A673 (cell line): ENCODE results near the gene ITPA. TPM values are rescaled to one million over a fixed set of nuclear protein-coding genes. Genes with fewer than 3 reads are reported as not detected.
"Not testable (repeated sequence)": the region's sequence is repeated elsewhere in the genome, so short reads cannot be mapped to it uniquely, and the experiment has no call there.

Experiments used
- BruUV-seq: library from RNA; stranded (reverse); fragments of 400-500 nt; replicated peaks from 2 replicates; lab custom pipeline; 2021; lab: Mats Ljungman, UMichigan
- CTCF ChIA-PET: fragments of 300-600 bp; sonication (Branson Sonifier 250); formaldehyde crosslinking; loops from one replicate; lab custom pipeline; 2022; ENCODE audit warnings: antibody characterized with exemption; lab: Charles Lee
- POLR2A ChIA-PET: fragments of 300-600 bp; sonication (Branson Sonifier 250); formaldehyde crosslinking; loops from one replicate; lab custom pipeline; 2022; ENCODE audit warnings: antibody characterized with exemption; ENCODE audit not compliant: low non-redundant PET; lab: Charles Lee
- DNase-seq: peaks from one replicate; pipeline ENCODE4 v3.0.0-alpha.2; 2015; ENCODE audit warnings: low spot score
- H3K27ac ChIP-seq: fragments of 200-600 bp; sonication (generic); 2 replicates; pipeline ENCODE4 v1.5.1; 2016; ENCODE audit warnings: mixed run types, low read depth, mild to moderate bottlenecking, mixed read lengths, antibody characterized with exemption, low read length; ENCODE audit not compliant: poor library complexity, severe bottlenecking
- H3K27me3 ChIP-seq: fragments of 200-600 bp; sonication (generic); replicated peaks from 2 replicates; pipeline ENCODE4 v1.6.1; 2017; ENCODE audit warnings: mixed run types, low read depth, mild to moderate bottlenecking, mixed read lengths, antibody characterized with exemption, low read length; ENCODE audit not compliant: insufficient read depth, poor library complexity
- H3K36me3 ChIP-seq: fragments of 200-600 bp; sonication (generic); 2 replicates; pipeline ENCODE4 v1.6.1; 2016; ENCODE audit warnings: mixed run types, mild to moderate bottlenecking, mixed read lengths, antibody characterized with exemption, low read length; ENCODE audit not compliant: insufficient read depth, poor library complexity, severe bottlenecking
- H3K4me1 ChIP-seq: fragments of 200-600 bp; sonication (generic); 2 replicates; pipeline ENCODE4 v1.6.1; 2017; ENCODE audit warnings: mixed run types, mild to moderate bottlenecking, mixed read lengths, antibody characterized with exemption, low read length; ENCODE audit not compliant: insufficient read depth, poor library complexity, severe bottlenecking
- H3K4me3 ChIP-seq: fragments of 200-600 bp; sonication (generic); 2 replicates; pipeline ENCODE4 v1.5.1; 2016; ENCODE audit warnings: low read depth, mixed run types, mild to moderate bottlenecking, mixed read lengths, low read length; ENCODE audit not compliant: poor library complexity, severe bottlenecking
- H3K9me3 ChIP-seq: fragments of 200-600 bp; sonication (generic); 2 replicates; pipeline ENCODE4 v1.6.1; 2016; ENCODE audit warnings: mixed run types, low read depth, mild to moderate bottlenecking, mixed read lengths, antibody characterized with exemption, low read length; ENCODE audit not compliant: poor library complexity, severe bottlenecking
- CTCF ChIP-seq: fragments of 300-800, 200-600 bp; sonication (generic); conservative IDR thresholded peaks from 2 replicates; pipeline ENCODE4 v1.5.1; 2017; ENCODE audit warnings: low read depth, mild to moderate bottlenecking, antibody characterized with exemption, low read length, moderate library complexity, mixed read lengths
- EZH2 ChIP-seq: fragments of 200-600 bp; sonication (generic); IDR thresholded peaks from 2 replicates; pipeline ENCODE4 v1.6.1; 2017; ENCODE audit warnings: borderline replicate concordance, low read depth, mild to moderate bottlenecking, mixed read lengths, antibody characterized with exemption, low read length; ENCODE audit not compliant: poor library complexity, severe bottlenecking
- intact Hi-C: fragments of 100-400 bp; cut with micrococcal nuclease; formaldehyde crosslinking; loops from one replicate; pipeline ENCODE4 v1.10.0; 2022; ENCODE audit not compliant: unreplicated experiment
- total RNA-seq: library from RNA; stranded (reverse); gene quantifications from 2 replicates; pipeline ENCODE4 v1.2.3, GENCODE V29; 2021

ITPA gene
- total RNA-seq, 1 experiment from 2014 or later = 81.3 TPM

- DNase-seq = no peak
- intact Hi-C loops = no loop called here
- no peaks in the 10 kb centered on the region for H3K4me1 ChIP-seq
- BruUV-seq = no TSS peak
- CTCF ChIA-PET = no interaction called here
- H3K27ac ChIP-seq = no peak overlapping the region
- TF ChIP-seq EZH2 (no peak), CTCF (no peak)
- no peaks in the 10 kb centered on the region for H3K27me3 ChIP-seq
- POLR2A ChIA-PET = no interaction called here
- H3K36me3 ChIP-seq = no peaks in the 10 kb centered on the region
- H3K9me3 ChIP-seq = no peaks in the 10 kb centered on the region
- no peak overlapping the region for H3K4me3 ChIP-seq
These were observed 28.0 kb upstream of the ITPA start for GRCh38 chr20:3181270-3181669.

- DNase-seq, H3K36me3 ChIP-seq, CTCF ChIA-PET, H3K4me1 ChIP-seq, intact Hi-C loops, H3K27me3 ChIP-seq, H3K9me3 ChIP-seq, H3K27ac ChIP-seq, BruUV-seq, POLR2A ChIA-PET, H3K4me3 ChIP-seq: not testable (repeated sequence)
These were observed 26.9 kb upstream of the ITPA start for GRCh38 chr20:3182429-3182828.

GRCh38 chr20:3183896-3184612 lies 25.2 kb upstream of the ITPA start:
- Histone ChIP-seq H3K36me3 (no peaks in the 10 kb centered on the region), H3K4me3 (no peak overlapping the region), H3K9me3 (no peaks in the 10 kb centered on the region), H3K4me1 (no peaks in the 10 kb centered on the region), H3K27me3 (no peaks in the 10 kb centered on the region), H3K27ac (no peak overlapping the region)
- no peak for DNase-seq
- intact Hi-C loops = no loop called here
- TF ChIP-seq CTCF (no peak), EZH2 (no peak)
- BruUV-seq = no TSS peak
- ChIA-PET CTCF (interaction anchor here (0.5 kb wide), 1 partner anchor 659 kb away, joined by 3 read pairs; no protein-coding TSS in a partner anchor), POLR2A (no interaction called here)

- H3K4me3 ChIP-seq, H3K27ac ChIP-seq, H3K27me3 ChIP-seq, H3K4me1 ChIP-seq, BruUV-seq, CTCF ChIA-PET, POLR2A ChIA-PET, intact Hi-C loops, H3K9me3 ChIP-seq, DNase-seq: not testable (repeated sequence)
- peaks cover 23% of the 10 kb centered on the region for H3K36me3 ChIP-seq
These were observed 21.4 kb upstream of the ITPA start for GRCh38 chr20:3187861-3188260.
